GM21717 (cell line): ENCODE results near the gene BICD2.

Source experiments
- ATAC-seq: cut with Tn5 transposase; IDR thresholded peaks from one replicate; pipeline ENCODE4 v1.9.1; 2021; ENCODE audit warnings: mild to moderate bottlenecking, moderate library complexity; ENCODE audit not compliant: unreplicated experiment

Gene BICD2

DNA sequence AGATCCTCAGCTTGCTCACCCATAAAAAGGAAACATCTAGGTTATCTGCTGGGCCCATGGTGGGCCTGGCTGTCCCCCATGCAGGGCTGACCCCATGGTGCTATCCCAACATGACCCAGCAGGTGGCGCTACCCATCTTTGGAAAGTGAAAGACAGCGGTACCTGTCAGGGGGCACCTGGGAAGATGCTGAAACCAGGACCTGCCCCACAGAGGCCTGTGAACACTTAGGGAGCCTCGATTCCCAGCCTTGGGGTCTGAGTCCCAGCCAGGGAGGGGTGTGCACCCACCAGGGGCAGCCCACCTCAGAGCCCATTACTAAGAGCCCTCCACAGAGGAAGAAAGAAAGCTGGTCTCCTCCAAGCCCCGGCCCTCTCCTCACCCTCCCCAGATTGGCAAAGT, 48.1 kb downstream of the BICD2 start:
- ATAC-seq, result no peak

- no peak for ATAC-seq
Observed at GRCh38 chr9:92715488-92716231, 49.0 kb downstream of the BICD2 start.

- no peak for ATAC-seq
Observed at GRCh38 chr9:92714787-92715487, 49.7 kb downstream of the BICD2 start.

DNA sequence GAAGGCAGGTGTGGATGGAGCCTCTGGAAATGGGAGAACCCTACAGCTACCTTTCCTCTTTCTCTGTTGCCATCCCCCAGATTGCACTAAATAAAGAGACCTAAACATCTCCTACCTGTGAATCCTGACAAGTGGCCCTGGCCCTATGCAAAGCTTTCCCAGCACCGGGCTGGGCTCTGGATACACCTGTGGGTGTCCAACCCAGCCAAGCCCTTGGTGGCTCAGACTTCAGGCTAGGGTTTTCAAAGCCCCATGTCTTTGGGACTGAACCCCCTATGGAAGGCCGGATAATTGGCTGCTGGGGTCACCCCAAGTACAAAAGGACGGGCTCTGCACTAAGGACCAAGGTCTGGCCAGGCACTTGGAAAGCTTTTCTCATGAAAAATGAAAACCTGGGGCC, 50.6 kb downstream of the BICD2 start:
- no peak for ATAC-seq

- ATAC-seq, result no peak
Observed at GRCh38 chr9:92713528-92713927, 51.1 kb downstream of the BICD2 start.

DNA sequence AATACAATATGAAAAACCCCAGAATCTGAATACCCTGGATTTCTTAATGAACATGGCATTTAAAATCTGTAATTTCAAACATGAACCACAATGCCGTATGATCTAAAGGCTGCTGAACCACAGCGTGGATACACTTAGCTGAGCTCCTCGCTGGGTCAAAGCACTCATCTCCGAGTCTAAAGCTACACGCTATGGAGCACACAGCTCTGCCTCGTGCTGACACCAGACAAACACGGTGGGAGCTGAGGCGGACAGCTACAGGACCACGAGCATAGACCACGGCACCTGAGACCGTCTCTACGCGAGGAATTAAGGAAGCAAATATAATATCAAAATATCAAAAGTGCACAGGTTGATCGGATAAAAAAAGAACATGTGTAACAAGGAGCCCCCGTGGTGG, 51.9 kb downstream of the BICD2 start:
- no peak for ATAC-seq

GRCh38 chr9:92711844-92712243, 52.8 kb downstream of the BICD2 start:
- ATAC-seq, result no peak

DNA sequence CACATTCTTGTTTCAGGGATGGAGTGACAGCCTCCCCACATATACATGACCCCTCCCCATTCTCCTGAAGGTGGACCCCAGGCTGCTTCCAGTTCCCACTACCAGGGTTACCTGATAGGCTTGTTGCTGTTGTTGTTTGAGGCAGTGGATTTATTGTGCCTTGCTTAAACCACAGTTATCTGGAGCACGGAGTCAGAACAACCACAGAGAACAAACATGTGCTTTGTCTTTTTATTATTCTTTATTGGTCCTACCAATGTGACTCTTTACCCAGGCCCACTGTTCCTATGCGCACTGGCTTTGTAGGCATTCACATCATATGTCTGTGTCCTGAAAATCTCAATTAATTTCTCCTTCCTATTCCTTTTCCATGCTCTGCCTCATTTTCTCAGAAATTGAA, 53.5 kb downstream of the BICD2 start:
- ATAC-seq, result no peak

DNA sequence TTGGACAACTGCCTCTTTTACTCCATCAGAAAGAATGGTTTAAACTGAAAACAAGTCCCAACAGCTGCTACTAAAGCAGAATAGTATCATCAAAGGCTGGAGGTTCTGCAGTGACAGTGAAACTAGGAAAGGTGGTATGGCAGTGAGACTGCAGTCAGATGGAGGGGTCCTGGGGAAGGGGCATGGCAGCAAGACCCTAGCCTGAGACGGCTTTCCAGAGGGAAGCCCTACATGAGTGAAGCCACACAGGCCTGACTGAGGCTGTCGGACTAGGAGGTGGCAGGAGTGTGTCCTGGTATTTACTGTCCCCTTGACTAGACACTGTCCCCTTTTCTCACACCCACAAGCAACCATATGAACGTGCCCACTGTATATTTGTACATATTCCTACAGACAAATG, 54.3 kb downstream of the BICD2 start:
- no peak for ATAC-seq

GRCh38 chr9:92709954-92710353, 54.7 kb downstream of the BICD2 start:
- no peak for ATAC-seq

DNA sequence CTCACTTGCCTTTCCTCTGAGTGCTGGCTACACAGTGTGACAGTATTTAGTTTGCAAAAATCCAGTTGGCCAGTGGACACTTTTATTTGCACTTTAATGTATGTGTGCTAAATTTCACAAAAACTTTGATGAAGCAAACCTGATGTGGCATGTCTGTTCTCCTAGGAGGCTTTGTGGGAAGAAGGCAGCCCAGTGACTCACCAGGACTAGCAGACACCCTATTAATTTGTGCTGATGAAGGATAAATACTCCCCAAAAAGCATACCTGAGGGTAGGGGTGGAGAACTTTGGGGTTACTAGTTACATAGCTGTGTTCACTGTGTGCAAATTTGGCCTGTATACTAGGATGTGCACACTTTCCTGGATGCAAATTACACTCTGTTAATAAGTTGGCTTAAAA, 55.4 kb downstream of the BICD2 start:
- ATAC-seq, result no peak

DNA sequence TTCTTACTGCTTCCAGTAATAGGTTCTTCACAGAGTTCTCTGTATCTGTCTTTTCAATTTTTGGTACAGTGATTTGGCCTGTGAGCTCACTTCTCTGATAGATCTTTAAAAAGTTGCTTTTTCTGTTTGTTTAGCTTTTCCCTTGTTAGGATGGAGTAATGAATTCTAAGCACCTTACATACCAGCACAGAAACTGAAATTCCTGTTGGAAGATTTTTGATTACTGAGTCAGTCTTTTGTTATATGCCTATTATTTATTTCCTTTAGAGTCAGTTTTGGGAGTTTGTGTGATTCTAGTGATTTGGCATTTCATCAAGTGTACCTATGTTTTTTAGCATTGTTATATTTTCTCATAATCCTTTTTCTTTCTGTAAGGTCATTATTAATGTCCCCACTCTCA, 57.1 kb downstream of the BICD2 start:
- no peak for ATAC-seq

GRCh38 chr9:92706218-92706940, 58.3 kb downstream of the BICD2 start:
- no peak for ATAC-seq

- ATAC-seq, result no peak
Observed at GRCh38 chr9:92704528-92704927, 60.1 kb downstream of the BICD2 start.

DNA sequence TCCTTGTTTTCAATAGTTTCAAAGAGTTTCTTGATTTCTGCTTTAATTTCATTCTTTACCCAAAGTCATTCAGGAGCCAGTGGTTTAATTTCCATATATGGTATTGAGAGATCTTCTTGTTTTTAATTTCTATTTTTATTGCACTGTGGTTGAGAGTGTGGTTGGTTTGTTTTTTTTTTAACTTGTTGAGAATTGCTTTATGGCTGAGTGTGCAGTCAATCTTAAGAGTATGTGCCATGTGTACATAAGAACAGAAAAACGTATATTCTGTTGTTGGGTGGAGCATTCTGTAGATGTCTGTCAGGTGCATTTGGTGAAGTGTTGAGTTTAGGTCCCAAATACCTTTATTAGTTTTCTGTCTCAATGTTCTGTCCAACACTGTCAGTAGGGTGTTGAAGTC, 68.0 kb downstream of the BICD2 start:
- ATAC-seq, result no peak

DNA sequence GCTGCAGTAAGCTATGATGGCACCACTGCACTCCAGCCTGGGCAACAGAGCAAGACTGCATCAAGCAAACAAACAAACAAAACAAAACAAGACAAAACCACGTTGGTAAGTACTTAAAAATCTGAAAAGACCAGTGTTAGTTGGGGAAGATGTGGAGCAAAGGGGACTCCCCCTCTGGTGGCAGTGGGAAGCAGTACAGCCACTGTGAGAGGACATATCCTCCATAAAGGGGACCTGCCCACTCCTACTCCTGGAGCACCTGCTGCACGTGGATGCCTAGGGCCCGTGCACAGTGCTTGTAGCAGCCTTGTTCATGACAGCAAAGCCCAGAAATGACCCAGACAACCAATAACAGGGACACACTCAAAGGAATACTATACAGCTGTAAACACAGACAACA, 77.7 kb downstream of the BICD2 start:
- ATAC-seq, result no peak

DNA sequence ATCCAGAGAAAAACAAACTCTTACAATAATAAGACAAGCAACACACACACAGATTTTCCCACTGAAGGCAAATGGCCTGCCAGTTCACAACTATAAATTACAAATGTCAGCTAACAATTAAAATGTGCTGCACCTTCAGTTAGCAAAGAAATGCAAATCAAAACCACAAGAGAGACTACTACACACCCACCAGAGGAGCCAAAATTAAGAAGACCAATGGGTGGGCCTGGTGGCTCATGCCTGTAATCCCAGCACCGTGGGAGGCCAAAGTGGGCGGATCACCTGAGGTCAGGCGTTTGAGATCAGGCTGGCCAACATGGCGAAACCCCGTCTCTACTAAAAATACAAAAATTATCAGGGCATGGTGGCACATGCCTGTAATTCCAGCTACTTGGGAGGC, 79.6 kb downstream of the BICD2 start:
- ATAC-seq, result no peak

DNA sequence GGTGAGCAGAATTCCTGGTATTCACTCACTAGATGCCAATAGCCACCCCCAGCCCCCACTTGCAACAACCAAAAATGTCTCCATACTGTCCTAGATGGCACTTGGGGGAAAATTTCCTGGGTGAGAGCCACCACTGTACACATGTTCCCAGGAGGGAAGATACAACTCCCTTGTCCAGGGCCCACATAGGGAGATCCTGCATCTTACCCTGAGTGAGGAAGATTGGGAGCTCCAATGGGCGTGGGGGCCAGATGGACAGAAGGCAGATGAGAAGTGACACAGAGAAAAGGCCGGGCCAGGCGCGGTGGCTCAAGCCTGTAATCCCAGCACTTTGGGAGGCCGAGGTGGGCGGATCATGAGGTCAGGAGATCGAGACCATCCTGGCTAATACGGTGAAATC, 82.4 kb downstream of the BICD2 start:
- no peak for ATAC-seq

GRCh38 chr9:92680166-92681119, 84.2 kb downstream of the BICD2 start:
- no peak for ATAC-seq

DNA sequence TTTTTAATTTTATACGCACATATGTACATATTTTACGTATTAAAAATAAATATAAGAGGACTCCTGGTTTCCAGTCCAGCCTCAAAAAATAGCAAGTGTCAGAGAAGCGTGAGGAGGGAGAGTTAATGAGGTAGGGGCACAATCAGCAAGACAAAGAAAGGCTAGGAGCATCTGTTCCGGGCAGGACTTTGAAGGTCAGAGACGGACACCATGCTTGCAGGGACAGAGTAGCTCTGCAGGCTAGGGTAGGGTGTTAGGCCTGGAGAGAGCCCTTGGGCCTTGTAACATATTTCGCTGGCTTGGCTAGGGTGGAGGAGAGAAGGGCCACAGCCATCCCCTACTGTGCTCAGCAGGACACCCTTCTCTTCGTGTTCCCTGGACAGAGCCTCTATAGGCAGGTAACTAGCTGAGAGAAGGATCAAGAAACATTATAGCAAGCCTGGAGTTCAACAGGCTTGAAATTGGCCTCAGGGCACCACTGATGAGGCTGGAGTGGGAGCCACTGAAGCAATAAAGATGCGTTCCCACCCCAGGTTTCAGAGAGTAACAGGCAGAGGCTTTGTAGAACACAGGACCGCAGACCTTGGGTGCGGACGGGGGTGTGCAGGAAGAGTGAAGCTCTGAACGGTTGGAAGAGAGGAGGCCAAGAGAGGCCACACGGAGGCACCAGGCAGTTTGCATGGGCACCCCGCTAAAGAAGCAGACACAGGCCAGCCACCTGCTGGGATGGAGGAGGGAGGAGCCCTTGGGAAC, 85.0 kb downstream of the BICD2 start:
- ATAC-seq, result no peak
